H1 (cell line): ENCODE data around the gene SLCO4A1. TPM values are rescaled to one million over a fixed set of nuclear protein-coding genes. Genes with fewer than 3 reads are reported as not detected.

Experiments
- SUZ12 ChIP-seq: fragments of 200-600 bp; sonication (generic); IDR thresholded peaks from 2 replicates; pipeline ENCODE4 v1.6.1; 2012; ENCODE audit warnings: mild to moderate bottlenecking, inconsistent platforms, low read length, moderate library complexity, mixed read lengths
- polyA plus RNA-seq, 7 experiments: library from polyadenylated mRNA; depleted of rRNA in 3 of 7; stranded (reverse) in 5 of 7; unstranded in 2 of 7; fragments of >200 nt in 5 of 7; fragments of 200-250 nt in 2 of 7; gene quantifications; 1 replicate in 5 of 7; 2 replicates in 1 of 7; 4 replicates in 1 of 7; pipeline versions ENCODE4 v1.2.1 to v1.2.3, GENCODE V29; 2011 to 2013; ENCODE audit warnings: missing spikeins in 2 of 7, mixed read lengths in 2 of 7
- total RNA-seq: library from RNA; stranded (reverse); fragmentation: NEBNext Ultra II Directional; extraction: Animal tissue kit (Norgen Biotek cat#: 25700); gene quantifications from 2 replicates; pipeline ENCODE4 v1.2.1, GENCODE V29; 2021

SLCO4A1 gene
- total and polyA plus RNA-seq, 2 of the 8 experiments (the other 6 are each of a cell fraction or from before 2014, with no cell fraction given): 10.5 to 18.5 TPM

DNA sequence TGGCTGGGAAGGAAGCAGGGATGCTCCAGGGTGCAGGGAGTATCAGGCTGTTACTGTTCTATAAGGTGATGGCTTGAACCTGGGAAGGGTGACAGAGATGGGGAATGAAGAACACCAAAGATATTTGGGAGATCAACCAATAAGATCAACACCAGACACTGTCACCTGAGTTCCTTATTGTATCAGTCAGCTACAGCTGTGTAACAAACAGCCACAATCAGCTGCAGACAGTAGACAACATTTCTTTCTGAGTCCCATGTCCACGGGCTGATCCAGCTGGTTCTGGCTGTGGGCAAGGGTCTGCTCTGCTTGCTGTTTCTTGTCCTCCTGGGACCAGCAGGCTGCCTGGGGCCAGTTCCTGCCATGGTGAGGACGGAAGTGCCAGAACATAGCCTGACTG lies 31.3 kb upstream of the SLCO4A1 start (continued):
- TF ChIP-seq SUZ12: no peak
